ENCODE results near the gene COLGALT1.

The COLGALT1 gene

DNA sequence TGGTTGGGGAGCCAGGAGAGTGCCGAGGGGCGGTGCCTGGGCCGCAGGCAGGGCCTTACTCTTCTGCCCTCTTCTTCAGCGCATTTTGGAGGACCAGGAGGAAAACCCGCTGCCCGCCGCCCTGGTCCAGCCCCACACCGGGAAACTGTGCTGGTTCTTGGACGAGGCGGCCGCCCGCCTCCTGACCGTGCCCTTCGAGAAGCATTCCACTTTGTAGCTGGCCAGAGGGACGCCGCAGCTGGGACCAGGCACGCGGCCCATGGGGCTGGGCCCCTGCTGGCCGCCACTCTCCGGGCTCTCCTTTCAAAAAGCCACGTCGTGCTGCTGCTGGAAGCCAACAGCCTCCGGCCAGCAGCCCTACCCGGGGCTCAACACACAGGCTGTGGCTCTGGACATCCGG lies 34.6 kb upstream of the COLGALT1 start:
- Histone ChIP-seq H3K27me3 (ENCODE audit: insufficient read depth, poor library complexity, severe bottlenecking) (no peaks in the 10 kb centered on the region), H3K4me3 (replicated peaks; ENCODE audit: insufficient read depth, low read length) (no peak overlapping the region), H3K27ac (replicated peaks) (no peak overlapping the region)
- TF ChIP-seq, protein P1, sequence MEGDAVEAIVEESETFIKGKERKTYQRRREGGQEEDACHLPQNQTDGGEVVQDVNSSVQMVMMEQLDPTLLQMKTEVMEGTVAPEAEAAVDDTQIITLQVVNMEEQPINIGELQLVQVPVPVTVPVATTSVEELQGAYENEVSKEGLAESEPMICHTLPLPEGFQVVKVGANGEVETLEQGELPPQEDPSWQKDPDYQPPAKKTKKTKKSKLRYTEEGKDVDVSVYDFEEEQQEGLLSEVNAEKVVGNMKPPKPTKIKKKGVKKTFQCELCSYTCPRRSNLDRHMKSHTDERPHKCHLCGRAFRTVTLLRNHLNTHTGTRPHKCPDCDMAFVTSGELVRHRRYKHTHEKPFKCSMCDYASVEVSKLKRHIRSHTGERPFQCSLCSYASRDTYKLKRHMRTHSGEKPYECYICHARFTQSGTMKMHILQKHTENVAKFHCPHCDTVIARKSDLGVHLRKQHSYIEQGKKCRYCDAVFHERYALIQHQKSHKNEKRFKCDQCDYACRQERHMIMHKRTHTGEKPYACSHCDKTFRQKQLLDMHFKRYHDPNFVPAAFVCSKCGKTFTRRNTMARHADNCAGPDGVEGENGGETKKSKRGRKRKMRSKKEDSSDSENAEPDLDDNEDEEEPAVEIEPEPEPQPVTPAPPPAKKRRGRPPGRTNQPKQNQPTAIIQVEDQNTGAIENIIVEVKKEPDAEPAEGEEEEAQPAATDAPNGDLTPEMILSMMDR (IDR thresholded peaks at IDR 0.05; ENCODE audit: insufficient read depth, low read length) = no peak
- TF ChIP-seq GABPA (IDR thresholded peaks at IDR 0.05; ENCODE audit: low read depth) (no peak), SPI1 (IDR thresholded peaks at IDR 0.05; ENCODE audit: borderline replicate concordance, low read depth) (no peak), POLR2AphosphoS5 (IDR thresholded peaks at IDR 0.05; ENCODE audit: low read depth) (no peak)
- TF ChIP-seq, protein P2, sequence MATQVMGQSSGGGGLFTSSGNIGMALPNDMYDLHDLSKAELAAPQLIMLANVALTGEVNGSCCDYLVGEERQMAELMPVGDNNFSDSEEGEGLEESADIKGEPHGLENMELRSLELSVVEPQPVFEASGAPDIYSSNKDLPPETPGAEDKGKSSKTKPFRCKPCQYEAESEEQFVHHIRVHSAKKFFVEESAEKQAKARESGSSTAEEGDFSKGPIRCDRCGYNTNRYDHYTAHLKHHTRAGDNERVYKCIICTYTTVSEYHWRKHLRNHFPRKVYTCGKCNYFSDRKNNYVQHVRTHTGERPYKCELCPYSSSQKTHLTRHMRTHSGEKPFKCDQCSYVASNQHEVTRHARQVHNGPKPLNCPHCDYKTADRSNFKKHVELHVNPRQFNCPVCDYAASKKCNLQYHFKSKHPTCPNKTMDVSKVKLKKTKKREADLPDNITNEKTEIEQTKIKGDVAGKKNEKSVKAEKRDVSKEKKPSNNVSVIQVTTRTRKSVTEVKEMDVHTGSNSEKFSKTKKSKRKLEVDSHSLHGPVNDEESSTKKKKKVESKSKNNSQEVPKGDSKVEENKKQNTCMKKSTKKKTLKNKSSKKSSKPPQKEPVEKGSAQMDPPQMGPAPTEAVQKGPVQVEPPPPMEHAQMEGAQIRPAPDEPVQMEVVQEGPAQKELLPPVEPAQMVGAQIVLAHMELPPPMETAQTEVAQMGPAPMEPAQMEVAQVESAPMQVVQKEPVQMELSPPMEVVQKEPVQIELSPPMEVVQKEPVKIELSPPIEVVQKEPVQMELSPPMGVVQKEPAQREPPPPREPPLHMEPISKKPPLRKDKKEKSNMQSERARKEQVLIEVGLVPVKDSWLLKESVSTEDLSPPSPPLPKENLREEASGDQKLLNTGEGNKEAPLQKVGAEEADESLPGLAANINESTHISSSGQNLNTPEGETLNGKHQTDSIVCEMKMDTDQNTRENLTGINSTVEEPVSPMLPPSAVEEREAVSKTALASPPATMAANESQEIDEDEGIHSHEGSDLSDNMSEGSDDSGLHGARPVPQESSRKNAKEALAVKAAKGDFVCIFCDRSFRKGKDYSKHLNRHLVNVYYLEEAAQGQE (IDR thresholded peaks at IDR 0.05; ENCODE audit: insufficient replicate concordance, low read depth) = no peak
- DNase-seq (ENCODE audit: low read depth in 1 of 2, low spot score in 1 of 2) = no peak

DNA sequence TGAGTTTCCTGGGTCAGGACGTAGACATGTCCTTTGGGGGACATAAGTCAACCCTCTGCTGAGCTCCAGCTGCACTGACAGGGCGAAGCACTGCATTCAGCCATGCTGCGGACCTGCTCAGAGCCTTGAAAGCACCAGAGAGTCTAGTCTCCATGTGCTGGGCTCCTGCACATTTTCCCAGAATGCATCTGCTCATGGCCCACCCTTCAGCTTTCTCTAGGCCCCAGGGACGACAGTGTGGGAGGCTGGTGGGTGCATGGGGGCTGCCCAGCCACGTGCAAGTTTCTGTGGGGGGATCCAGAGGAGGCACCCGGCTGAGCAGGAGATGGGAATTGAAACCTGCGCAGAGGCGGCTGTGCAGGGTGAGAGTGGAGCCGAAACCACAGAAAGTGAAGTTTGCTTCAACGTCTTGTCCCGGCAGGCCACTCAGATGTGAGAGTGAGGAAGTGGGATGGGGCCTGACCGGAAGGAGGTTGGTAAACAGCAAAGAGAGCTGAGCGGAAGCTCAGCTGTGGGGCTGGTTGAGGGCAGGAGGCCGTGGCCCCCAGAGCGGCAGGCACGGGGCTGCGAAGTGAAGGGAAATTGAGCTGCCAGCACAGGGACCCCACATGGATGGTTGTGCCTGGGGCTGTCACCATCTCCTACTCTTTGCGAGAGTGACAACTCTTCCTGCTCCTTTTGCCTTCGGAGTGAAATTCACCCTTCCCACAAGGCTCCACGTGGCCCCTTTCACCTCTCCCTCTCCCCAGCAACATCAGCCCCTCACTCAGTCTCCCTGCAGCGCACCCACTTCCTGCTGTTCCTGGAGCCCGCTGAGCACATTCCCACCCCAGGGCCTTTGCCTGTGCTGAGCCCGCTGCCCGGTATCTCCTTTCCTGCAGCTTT lies 32.2 kb upstream of the COLGALT1 start:
- H3K4me3 ChIP-seq (replicated peaks; ENCODE audit: insufficient read depth, low read length) = no peak overlapping the region
- peak; percentile 88 to 97 for DNase-seq (ENCODE audit: low read depth in 1 of 2, low spot score in 1 of 2)
- TF ChIP-seq POLR2AphosphoS5 (IDR thresholded peaks at IDR 0.05; ENCODE audit: low read depth) (peak; percentile 98), SPI1 (IDR thresholded peaks at IDR 0.05; ENCODE audit: borderline replicate concordance, low read depth) (peak; percentile 98), GABPA (IDR thresholded peaks at IDR 0.05; ENCODE audit: low read depth) (peak; percentile 74)
- TF ChIP-seq, protein P2 (IDR thresholded peaks at IDR 0.05; ENCODE audit: insufficient replicate concordance, low read depth) = peak; percentile 32
- TF ChIP-seq, protein P1 (IDR thresholded peaks at IDR 0.05; ENCODE audit: insufficient read depth, low read length) = no peak
- peak overlapping the region; percentile 96 for H3K27ac ChIP-seq (replicated peaks)
- H3K27me3 ChIP-seq (ENCODE audit: insufficient read depth, poor library complexity, severe bottlenecking) = no peaks in the 10 kb centered on the region

DNA sequence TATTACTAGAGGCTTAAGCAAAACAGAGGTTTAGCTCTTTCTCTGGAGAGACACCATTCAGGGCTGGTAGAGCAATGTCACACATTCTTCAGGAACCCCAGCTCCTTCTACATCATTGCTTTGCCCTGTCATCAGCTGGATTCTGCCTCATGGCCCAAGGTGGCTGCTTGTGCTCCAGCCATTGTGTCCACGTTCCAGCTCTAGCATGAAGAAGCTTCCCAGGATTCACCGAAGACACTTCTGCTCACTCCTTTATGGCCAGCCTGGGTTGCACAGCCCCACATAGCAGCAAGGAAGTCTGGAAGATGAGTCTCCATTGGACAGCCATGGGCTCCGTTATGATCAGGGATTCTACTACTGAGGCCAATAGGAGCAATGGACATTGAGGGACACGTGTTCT lies 30.8 kb upstream of the COLGALT1 start:
- H3K27ac ChIP-seq (replicated peaks) = no peak overlapping the region
- no peak for TF ChIP-seq GABPA (IDR thresholded peaks at IDR 0.05; ENCODE audit: low read depth)
- TF ChIP-seq SPI1 (IDR thresholded peaks at IDR 0.05; ENCODE audit: borderline replicate concordance, low read depth) = no peak
- no peak for TF ChIP-seq POLR2AphosphoS5 (IDR thresholded peaks at IDR 0.05; ENCODE audit: low read depth)
- TF ChIP-seq, protein P1 (IDR thresholded peaks at IDR 0.05; ENCODE audit: insufficient read depth, low read length) = no peak
- TF ChIP-seq, protein P2 (IDR thresholded peaks at IDR 0.05; ENCODE audit: insufficient replicate concordance, low read depth) = no peak
- H3K27me3 ChIP-seq (ENCODE audit: insufficient read depth, poor library complexity, severe bottlenecking) = no peaks in the 10 kb centered on the region
- H3K4me3 ChIP-seq (replicated peaks; ENCODE audit: insufficient read depth, low read length) = no peak overlapping the region
- no peak for DNase-seq (ENCODE audit: low read depth in 1 of 2, low spot score in 1 of 2)

All from HL-60 (cell line).